Suppressor macrophage treated with lipopolysaccharide for 4 hours (primary cell): ENCODE data around the gene SGMS1.
"Not testable (repeated sequence)": the region's sequence is repeated elsewhere in the genome, so short reads cannot be mapped to it uniquely, and the experiment has no call there.

Source experiments
- DNase-seq: peaks from one replicate; pipeline ENCODE4 v3.0.0-alpha.2; 2020

The SGMS1 gene

DNA sequence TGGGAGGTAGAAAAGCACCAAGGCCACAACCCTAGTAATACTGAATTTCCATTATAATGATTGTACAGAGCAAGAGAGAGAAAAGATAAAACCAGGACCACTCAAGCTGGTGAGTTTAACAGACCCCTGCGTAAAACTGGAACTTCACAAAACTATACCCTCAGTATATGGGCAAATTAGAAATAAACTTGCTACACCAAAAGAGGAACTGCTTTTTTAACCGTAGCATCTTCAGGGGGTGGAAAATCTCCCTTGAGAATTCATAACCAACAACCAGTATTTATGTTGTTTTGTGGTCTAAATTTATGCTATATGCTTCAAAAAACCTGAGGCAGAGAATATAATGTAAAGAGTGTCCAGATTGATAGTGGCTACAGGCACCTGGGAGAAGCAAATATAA lies 171.2 kb downstream of the SGMS1 start:
- DNase-seq, result no peak

DNA sequence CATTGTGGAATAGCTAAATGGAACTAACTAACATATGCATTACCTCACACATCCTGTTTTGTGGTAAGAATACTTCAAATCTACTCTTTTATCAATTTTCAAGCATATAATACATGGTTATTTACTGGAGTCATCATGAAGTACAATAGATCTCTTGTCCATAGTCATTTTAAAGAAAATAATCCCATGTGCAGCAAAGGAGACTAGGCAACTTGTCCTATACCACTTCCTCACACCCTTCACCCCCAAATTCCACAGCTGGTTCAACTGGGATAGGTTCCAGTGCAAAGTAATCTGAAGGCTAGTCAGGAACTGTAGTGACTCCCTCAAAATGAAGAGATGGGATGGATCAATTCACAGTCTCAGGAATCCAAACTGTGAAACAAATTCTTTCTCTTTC lies 176.1 kb downstream of the SGMS1 start:
- no peak for DNase-seq

DNA sequence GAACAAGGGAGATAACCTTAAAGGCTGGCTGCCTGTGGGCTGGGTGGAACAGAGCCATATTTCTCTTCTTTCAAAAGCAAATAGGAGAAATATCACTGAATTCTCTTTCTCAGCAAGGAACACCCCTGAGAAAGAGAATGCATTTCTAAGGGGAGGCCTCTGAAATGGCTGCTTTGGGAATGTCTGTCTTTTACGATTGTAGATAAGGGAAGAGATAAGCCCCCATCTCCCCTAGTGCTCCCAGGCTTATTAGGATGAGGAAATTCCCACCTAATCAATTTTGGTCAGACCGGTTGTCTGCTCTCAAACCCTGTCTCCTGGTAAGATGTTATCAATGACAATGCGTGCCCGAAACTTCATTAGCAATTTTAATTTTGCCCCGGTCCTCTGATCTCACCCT lies 178.0 kb downstream of the SGMS1 start:
- not testable (repeated sequence) for DNase-seq

DNA sequence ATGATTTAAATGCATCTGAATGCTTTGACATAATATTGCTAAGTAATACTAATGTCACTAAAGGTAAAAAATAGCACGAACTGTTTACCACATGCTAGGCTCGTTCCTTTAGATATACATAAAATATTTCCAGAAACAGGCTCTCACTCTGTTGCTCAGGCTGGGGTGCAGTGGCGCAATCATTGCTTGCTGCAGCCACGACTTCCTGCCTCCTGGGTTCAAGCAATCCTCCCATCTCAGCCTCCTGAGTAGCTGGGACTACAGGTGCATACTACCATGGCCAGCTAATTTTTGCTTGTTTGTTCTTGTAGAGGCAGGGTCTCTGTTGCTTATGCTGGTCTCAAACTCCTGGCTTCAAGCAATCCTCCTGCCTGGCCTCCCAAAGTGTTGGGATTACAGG lies 183.3 kb downstream of the SGMS1 start:
- no peak for DNase-seq

DNA sequence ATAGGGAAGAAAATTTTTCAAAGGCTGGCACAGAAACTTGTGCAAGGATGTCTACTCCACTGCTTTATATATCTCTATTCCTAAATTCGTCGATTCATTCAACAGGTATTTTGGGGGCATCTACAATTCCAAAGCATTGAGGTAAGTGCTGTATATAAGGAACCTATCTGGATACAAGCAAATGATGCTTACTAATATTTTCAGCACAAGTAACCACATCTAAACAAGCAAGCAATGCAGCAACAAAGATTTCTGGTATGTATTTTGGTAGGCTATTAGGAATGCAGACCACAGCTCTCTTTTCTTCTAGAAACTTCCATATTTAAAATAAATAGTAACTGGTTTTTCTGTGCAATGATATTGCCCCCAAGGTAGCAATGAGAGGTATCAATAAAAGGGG lies 183.9 kb downstream of the SGMS1 start:
- no peak for DNase-seq

DNA sequence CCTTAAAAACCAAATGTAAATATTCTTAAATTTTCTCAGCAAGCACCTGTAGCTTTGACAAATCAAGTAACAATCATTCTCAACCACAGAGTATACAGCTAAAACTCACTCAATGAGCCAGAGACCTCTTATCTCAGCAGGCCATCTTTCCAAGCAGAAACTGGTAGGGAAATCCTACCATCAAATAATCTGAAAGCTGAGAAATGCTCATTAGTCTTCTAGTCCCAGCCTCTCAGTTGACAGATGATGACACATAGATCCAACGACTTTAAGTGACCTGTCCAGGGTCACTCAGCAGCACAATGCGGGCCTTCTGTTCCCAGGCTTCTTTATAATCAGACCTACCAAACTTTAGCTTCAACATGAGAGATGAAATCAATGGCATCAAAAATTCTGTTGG lies 184.6 kb downstream of the SGMS1 start:
- DNase-seq, result no peak

DNA sequence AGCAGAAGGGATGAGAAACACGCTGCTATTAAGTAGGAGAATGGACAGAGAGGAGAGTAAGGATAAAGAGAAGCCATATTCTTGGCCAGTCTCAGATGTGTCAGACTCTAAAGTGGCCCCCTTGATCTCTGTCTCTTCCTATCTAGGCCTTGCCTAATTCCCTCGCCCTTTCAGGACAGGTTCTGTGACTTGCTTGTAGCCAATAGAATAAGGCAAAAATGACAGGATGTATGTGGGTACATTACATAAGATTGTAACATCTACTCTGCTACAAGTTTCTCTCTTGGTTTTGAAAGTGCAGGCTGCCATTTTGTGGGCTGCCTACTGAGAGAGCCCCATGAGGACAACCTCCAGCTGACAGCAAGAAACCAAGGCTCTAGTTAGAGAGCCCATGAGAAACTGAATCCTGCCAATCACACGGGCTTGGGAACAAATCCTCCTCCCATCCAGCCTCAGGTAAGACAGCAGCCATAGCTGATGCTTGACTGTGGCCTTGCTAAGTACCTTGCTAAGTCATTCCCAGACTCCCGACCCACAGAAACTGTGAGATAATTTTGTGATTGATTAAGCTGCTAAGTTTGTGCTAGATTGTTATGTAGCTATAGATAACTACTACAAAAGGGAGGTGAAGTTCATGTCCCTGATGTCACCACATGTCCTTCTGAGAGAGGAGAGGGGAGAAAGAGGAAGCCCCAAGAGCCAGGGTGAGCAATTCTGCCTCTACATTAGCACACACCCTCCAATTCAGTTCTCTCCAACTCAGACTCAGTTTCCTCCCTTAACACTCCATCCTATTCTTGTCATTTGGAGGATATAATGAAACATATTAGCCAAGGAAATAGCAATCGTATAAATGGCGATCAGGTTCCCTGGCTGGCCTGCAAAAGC lies 185.5 kb downstream of the SGMS1 start:
- DNase-seq, result peak; percentile 40

DNA sequence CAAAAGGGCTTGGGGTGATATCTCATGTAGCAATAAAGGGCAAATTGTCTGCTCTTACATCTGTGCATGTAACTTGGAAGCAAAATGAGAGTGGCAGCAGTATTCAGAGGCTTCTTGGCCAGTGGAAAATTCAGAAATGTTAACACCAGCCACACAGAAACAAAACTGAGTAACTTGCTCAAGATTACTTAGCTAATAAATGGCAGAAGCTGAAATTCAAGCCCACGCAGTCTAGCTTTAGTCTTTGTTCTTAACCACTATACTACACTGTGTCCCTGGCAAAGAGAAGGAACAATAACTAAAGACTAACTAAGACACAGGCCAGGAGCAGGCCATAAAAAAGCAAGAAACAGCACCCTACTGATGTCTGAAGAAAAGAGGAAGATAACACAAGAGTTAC lies 186.5 kb downstream of the SGMS1 start:
- DNase-seq, result no peak

DNA sequence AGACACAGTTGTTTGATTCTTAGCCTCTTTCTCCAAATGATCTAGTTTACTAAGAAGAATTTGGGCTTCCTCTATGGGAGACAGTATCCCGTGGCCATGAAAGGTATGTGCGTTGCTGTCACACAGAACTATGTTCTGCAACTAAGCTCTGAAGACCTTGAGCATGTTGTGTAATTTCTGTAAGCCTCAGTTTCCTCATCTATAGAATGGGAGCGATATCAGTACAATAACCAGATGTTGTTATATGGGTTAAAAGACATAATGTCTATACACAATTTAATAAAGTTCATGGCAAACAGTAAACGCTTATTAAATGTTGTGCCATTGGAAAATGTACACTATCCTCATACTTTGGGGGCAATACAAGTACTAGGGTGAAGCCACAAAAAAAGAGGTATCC lies 187.0 kb downstream of the SGMS1 start:
- DNase-seq, result no peak

DNA sequence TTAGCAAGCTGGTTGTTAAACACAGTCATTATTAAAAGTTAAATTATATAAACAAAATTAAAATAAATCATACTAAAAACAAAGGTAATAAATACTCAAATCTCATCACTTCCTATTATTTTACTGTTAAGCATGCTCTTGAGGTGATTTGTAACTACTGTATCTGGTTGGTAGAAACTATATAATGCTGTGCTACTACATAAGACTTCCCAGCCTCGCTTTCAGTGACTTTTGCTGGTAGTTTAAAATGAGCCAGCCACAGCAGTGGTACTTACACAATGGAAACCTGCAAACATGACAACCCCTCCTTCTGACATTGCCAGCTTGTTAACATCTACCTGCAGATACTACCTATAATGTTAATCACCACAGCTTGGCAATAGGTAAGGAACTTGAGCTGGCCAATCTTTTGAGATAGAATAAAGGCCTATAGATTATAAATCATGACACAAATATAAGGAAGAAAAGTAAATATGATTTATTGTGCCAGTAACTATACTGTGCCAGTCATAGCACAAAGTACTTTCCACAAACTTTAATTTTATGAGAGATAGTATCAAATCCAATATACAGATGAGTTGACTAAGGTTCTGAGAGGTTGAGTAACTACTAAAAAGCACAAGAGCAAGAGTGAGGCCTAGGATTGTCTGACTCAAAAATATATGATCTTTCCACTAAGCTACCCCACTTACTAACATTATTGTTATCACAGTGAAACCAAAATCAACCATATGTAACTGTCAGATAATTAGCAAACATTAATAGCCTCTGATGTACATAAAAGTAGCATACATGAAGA lies 191.3 kb downstream of the SGMS1 start:
- no peak for DNase-seq

DNA sequence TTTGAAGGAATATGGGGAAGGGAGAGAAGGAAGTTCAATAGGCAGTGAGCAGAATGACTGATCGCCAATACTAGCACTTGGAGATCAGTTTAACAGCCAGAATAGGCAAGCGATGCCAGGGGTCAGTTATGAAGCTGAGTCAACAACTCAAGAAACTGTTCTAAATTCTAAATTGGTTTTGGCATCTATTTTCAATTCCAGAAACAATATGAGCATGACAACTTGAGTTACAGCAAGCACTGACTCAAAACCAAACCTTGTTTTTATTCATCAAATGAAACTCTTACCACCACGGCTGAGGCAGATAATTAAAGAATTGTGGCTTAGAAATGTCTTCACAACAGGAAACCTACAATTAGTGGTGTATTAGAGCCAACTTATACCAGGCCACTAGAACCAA lies 192.0 kb downstream of the SGMS1 start:
- peak; percentile 42 for DNase-seq

DNA sequence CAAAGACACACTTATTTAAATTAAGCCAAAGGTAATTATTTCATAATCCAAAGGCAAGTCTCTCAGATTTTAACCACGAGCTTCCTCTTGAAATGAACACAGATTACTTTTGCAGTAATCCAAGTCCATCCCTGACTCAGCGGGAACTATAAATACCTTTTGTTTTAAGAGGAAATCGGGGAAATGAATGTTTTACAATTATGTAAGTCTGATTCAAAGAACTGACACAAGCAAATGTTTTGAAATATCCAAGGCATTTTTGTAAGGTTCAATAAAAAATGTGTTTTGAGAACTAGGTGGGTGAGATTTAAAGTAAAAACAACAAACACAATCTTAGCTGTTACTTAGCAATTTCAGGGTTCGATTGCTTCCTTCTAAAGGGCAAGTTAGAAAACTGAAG lies 192.6 kb downstream of the SGMS1 start:
- DNase-seq, result peak; percentile 83

DNA sequence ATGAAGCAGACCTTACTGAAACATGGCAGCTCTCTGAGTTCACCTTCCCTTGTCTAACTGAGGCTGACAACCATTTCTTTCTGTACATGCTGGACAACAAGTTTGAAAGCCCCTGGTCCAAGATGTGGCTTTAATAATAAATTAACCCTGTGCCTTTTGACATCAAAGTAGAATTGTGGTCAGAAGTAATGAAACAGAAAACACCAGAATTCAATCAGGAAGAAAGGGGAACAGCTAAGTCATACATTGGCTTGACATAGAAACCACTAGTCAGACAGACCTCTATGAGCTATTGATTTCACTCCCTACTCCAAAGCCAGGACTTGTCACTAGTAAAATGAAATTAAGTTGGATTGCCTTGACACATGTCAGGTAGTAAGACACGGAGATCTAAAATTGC lies 197.3 kb downstream of the SGMS1 start:
- DNase-seq, result peak; percentile 40

DNA sequence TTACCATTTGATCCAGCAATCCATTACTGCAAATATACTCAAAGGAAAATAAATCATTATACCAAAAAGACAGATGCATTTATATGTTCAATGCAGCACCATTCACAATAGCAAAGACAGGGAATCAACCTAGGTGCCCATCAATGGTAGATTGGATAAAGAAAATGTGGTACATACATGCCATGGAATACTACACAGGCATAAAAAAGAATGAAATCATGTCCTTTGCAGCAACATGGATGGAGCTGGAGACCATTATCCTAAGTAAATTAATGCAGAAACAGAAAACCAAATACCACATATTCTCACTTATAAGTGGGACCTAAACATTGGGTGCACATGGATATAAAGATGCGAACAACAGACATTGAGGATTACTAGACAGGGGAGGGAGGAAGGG lies 198.5 kb downstream of the SGMS1 start:
- not testable (repeated sequence) for DNase-seq

DNA sequence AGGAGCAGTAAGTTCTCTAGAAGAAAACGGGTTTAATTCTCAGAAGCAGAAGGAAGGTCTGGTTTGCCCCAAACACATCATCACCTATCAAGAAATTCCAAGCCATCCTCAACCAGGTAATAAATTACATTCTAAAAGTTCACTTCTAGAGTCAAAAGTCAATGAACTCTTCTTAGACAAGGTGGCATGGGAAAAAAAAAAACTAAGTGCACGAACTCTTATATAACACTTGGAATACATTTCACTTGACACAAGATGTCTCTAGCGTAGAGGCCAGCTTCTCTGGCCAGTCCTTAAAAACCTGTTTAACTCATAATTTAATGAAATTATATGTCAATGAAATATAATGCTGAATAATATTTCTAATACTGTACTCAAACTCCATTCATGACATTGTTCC lies 200.3 kb downstream of the SGMS1 start:
- DNase-seq, result no peak

DNA sequence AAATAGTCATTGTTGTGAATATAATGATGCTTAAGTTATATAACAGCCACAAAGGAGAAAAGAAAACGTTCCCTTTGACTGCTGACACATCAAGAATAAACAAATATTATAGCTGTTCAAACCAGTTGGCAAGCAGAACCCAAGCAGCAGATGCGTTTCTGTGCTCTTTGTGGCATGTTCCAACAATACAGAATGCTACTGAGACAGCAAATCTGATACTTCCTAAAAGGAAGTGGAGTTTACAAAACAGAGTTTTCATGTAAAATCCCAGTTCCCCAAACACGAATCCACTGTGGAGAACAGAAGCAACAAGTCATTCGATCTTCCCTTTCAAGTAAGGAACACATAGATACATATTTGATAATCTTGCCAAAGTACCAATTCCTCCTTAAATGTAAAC lies 201.5 kb downstream of the SGMS1 start:
- DNase-seq, result peak; percentile 75

DNA sequence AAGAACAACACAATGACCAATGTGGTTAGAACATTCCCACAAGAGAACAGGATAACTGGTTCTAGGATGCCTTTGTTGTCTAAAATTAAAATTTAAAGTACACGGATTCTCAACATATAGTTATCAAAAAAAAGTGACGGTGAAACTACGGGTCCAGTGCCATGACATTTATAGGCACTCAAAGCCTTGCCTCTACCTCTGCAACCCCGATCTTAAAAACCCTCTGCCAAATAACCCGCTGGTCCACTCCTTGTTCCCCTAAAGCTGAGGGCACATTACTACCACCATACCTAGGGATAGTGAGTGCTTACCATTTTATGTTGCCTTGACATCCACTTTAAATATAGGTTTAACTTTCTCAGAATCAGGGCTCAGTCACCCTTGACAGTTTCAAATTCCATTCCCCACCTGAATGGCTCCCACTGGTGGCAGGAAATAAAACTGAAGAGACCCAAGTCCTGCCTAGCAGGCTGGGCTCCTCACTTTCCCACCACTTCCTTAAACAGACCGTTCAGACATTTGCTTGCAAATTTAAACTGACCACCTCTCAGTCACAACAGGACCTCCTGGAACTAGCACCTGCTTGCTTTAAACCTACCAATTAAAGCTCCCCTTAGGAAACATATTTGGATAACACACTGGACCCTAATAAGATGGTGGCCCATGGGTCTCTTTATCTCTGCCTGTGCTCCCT lies 202.6 kb downstream of the SGMS1 start:
- DNase-seq, result peak; percentile 70

DNA sequence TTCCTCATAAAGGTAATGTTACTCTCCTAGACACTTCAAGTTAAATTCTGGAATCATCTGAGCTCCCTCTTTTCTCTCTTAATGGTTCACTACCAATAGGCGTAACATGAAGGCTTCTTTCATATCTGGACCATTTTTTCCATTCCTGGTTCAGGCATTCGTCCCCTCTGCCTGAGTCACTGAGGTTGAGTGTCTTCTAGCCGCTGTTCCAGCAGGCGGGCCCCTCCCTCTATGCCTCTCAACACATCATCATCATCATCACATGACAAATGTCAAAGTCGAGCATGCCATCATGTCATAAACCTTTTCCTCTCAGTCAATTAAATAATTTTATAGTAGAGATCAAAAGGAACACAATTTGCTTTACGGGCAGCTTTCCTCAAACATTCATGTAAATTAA lies 203.6 kb downstream of the SGMS1 start:
- DNase-seq, result no peak

DNA sequence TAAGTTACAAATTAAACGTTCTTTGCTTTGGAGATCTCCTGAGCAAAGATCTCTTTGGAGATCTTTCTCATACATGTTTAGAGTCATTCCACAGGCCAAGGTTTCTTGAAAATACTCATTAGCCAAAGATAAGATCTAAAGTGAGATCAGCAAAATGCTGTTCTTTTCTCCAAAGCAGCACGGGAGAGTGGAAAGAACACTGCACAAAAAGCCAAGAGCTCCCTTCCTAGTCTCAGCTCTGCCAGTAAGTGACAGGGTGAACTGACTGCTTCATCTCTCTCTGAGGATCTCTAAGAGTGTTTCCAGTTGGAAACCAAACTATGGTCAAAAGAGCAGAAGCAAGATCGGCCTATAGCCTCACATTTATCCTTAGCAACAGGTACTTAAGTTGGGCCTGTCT lies 204.0 kb downstream of the SGMS1 start:
- DNase-seq, result no peak

DNA sequence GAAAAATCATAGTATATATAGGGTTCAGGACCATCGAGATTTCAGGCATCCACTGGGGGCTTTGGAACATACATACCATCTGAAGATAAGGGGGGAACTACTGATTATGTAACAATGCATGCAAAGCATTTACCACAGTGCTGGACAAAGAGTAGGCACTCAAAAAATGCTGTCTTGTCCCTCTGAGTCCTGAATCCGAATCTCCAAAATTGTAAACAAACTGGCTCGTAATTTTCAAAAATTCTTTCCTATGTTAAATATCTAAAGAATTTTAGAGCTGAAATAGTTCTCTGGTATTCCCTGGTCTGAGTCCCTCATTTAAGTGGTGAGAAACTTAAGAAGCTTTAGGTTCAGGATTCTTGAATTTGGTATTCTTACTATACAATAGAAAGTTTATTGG lies 204.7 kb downstream of the SGMS1 start:
- no peak for DNase-seq

DNA sequence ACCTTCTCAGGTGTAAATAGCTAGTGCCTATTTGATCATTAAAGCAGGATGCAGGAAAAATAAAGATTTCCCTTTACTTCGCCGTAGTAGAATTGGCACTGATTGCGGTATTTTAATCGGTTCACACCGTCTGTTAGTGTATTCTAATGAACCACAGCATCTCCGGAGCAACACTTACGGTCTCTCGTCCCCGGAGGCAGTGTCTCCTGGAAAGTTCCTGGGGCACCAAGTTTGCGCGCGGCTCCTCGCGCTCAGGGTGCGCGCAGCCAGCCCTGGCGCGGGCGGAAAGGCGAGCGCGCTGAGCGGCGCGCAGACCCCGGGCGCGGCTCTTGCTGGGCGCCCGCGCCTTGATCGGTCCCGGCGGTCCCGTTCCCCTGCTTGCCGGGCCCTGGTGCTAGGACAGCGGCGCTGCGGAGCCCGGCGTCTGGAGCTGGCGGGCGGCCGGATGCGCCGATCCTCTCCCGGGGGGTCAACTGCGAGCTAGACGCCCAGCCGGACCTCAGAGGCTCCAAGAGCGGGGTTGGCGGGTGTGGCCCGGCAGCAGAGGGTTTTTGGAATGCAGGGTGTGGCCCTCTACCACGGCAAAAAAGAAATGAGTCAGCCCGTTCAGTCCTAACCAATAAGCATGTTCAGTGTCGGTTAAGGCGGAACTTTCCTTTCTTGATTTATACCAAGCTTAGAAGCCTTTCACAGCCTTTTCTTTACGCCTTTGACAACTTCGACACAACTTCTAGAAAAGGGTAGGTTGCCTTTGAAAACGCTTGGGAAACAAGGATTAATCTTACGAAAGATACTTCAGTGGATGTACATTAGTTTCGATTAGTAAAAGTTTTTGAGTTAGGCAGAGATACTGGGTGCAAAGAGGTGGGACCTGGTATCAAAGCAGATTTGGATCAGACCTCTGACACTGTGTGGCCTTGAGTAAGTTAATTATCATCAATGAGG lies 205.6 kb downstream of the SGMS1 start:
- peak; percentile 85 for DNase-seq

DNA sequence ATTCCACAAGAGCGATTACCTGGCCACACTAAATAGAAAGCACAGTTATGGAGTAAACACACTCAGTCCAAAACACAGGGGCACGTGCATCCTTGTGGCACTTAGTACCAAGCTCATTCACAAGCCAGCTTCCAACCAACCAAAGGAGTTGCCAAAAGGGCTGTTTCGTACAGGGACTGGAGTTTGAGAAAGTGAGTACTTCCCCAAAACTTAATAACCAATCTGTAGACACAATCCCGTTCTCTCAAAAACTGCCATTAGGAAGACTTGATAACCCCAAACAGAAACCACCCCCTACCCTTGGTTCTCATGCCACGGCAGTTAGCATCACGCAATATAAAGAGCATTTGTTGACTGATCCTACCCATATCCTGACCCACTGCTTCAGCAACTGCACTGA lies 206.3 kb downstream of the SGMS1 start:
- peak; percentile 69 for DNase-seq
